GM11168 (cell line): ENCODE data around the gene DCC.

Experiments
- in situ Hi-C: fragments of 300-500 bp; cut with MboI; formaldehyde crosslinking; loops from one replicate; pipeline ENCODE4 v1.12.0; 2022; ENCODE audit warnings: low sequenced_read_pairs; ENCODE audit not compliant: unreplicated experiment

The DCC gene

DNA sequence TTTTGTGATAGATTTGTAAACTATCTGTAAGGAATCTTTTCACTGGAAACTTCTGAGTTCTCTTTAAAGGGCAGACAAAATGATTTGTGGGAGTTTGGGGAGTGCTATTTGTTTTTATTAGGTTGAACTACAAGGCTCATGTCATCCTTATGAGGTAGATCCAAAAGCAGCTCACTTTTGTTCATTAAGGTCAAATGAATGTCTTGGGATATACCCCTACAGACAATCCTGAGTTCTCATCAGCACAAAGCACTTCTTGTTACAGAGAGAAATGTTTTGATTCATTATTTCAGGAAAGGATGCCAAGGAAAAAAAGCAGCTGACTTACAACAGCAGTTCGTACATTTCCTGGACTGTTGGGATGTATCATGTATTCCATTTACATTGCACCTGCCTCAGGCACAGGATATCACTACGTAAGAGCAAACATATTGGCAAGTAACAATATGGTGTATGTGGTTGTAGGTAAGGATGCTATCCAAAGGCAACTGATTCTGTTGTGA, 68.9 kb downstream of the DCC start:
- in situ Hi-C loops = no loop called here

DNA sequence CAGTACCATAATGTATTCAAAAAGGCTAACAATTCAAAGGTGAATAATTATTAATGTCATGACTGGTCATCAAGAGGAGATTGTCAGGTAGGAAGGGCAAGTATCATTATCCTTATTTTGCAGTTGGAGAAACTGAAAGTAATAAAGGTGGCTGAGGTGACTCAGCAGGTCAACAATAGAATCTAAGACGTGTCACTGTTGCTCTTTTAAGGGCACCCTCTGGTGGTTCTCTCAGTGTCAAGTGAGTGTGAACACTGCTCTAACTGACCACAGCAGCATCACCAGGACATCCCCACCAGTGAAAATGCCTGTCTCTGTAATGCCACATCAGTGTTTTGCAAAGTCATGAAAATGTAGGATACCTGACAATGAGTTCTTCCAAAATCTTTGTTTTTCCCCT, 69.7 kb downstream of the DCC start:
- in situ Hi-C loops = no loop called here

DNA sequence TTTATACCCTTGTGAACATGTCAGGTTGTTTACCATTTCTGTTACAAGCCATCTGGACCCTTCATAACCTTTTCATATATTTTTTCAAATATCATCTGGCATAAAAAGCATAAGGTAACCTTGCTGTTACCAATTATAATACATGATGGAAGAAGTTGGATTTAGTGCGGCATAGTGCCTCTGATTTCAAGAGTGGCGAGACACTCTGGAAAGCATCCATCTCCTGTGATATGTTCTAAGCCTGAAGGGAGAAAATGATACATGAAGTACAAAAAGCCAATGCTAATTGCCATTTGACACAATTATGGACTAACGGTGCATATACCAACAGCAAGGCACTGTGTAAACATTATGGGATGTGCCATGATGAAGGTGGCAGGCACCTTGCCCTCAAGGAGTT, 75.1 kb downstream of the DCC start:
- in situ Hi-C loops = no loop called here

DNA sequence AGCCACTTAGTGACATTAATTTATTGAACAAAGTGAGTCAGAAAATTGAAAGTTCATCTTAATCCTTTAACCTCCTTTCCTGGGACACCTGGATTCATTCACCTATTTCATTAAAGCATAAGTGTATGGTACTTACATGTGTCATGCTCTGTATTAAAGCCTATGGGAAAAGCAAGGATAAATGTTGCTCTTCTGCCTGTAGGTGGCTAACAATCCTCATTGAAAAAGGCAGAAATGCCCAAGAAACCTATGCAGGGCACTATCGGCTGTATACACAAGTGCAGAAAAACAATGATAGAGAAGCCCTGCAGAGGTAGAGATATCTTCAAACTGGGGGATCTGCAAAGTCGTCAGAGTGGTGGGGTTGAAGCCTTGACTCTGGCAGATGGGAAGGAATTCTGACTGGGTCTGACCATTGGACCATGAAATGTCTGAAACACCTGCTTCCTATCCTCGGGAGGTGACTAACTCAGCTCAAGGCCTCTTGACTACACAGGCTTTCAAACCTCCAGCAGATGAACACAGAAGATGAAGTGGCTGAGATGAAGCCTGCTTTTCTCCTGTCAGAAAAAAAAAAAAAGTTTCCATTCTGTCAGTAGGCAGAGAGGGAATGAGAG, 83.1 kb downstream of the DCC start:
- in situ Hi-C loops = no loop called here

DNA sequence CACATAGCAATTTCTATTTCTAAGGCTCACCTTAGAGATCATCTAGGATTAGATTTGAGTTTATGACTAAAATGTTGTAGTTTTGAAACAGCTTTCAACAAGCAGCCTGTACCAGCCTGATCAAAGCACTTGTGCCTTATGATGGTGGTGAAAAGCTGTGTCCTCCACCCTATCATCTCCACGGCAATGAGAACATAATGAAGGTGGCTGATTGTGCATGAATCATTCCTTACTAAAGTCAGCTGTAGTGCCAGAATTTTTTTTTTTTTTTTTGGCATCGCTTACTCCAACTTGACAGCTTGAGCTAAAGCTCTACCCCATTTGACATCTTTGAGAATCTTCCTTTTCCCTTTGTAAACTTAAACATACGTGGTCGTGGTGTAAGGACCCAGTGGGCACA, 86.0 kb downstream of the DCC start:
- in situ Hi-C loops = no loop called here

DNA sequence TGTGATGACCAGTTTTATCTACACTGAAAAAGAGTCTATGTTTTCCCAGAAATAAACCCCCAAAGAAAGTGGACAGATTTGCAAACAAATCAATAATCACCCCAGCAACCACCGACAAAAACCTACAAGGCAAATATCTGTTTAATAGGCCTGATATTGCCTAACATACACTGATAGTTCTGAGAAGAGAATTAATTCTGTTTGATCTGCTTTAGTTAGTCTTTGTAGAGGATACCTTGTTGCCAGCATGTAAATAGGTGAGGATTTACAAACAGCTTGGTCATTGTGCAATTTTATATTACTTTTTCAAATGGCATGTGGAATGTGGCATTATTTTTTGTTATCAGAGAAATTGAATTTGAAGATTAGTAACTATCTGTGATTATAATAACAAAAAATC, 86.5 kb downstream of the DCC start:
- in situ Hi-C loops = no loop called here

DNA sequence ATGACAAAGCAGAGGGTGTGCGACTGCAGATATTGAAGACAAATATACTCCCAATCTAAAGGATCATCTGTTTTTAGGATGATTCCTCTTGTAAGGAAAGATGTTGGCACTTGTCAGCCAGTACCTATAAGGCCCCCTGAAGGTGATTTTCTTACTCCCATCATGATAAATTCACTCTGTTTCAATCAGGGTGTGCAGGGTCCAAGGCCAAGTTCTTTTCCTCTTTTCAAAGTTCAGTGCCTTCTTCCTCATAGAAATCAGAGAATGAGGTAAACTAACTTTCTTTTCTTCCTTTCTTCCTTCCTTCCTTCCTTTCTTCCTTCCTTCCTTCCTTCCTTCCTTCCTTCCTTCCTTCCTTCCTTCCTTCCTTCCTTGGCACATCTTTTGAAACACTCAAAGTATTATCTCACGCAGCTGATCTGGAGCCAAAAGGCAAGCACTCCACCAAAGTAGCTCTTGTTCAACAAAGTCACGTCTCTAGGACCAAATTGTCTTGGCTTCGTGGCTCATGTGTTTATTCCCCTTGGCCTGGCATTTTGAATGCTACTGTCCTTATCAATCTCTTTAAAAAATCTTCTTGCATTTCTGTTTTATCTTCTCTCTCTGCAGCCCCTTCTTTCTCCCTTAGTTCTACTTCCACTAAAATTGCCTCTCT, 87.7 kb downstream of the DCC start:
- in situ Hi-C loops = no loop called here

DNA sequence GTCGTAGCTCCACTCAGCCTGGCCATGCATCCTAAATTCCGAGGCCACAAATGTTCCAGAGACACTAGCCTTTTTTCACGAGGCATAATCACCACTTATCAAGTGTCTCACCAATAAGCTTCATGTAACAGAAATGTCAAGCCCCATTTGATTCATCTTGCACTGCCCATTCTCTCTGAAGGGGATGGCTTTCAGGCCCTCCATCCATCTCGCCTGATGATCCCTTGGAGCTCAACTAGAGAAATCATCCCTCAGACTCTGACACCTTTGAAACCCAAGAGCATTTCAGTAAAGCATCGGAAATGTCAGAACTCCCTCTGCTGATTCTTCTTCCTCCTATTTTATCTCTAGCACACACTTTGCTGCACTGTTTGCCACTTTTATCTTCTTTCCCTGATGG, 91.7 kb downstream of the DCC start:
- in situ Hi-C loops = no loop called here

DNA sequence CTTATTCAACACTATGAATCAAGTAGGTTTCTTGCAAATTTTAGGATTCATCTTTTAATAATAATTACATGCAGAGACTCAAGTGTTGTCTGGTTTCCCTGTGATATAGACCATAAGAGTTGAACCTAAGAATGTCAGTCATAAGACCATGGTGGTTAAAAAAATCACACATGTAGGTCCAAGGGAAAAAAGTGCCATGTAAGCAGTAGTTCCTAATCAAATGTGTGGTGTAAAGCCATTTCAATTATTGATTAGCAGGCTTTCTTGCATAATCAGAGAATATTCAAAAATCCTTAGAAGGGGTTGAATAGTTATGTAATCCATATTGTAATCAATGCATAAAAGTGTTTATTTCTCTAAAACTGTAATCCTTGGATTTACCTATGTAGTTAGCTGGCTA, 93.8 kb downstream of the DCC start:
- in situ Hi-C loops = no loop called here

DNA sequence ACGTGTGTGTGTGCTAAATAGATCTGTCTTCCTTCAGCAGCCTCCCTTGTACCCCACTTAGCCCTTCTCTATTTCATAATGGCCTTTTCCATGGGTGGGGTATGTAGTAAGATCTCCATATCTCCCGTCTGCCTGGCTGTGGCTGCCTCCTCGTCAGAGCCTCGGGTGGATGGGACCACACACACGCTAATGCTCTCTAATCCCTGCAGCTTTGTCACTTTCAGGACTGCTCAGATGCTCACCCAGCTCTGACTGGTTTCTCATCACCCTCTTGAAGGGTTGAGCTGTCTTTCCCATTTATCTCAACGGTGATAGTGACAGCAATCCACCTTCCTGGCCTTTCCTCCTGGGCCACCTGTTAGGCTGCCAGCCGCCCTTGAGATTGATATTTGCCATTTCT, 95.3 kb downstream of the DCC start:
- in situ Hi-C loops = no loop called here

DNA sequence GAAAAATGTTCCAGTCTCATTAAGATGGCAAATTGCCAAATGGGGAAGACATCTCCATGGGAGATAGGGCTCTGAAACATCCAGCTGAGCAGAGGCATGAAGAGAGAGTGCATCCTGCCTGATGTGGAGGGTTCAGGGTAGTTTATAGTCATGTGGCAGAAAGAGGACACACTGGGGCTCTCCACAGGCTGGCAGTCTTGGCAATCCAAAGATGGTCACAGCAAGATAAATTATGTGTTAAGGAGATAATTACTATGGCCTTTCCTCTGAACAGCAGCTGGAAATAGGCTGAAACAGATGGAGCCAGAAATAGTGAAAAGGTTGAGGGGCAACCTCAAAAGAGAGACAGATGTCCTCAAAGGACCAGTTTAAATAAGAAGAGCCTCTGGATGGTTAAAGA, 97.2 kb downstream of the DCC start:
- in situ Hi-C loops = no loop called here

DNA sequence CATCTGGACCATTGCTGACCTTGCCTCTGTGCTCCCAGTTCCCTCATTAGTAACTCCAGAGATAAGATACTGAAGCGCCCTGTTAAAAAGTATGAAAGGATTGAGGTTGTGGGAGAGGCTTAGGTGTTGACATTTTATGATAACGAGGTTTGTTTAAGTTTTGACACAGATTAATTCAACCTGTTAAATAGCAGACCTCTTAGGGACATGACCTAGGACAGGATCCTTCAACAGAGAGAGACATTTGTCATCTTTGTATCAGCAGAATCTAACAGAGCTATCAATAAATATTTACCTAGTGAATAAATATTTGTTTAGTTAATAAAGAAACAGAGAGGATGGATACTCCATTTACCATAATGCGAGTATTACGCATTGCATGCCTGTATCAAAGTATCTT, 99.5 kb downstream of the DCC start:
- in situ Hi-C loops = no loop called here

DNA sequence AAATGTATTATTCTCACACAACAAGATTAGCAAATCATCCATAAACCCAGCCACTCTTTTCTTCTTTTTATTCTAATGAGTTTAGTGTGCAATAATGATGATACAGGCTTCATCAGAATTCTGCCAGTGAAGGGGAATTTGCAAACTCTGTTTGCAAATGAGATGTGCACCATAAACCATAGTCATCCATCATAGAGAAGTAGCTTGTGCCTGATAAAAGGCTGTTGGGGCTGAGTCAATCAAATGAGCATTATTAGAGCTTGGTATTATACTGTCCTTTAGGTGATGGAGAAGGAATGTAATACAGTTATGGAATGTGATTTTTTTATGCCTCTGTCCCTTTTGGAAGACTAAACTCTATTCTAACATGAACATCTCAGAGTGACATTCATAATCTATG, 101.8 kb downstream of the DCC start:
- in situ Hi-C loops = no loop called here

DNA sequence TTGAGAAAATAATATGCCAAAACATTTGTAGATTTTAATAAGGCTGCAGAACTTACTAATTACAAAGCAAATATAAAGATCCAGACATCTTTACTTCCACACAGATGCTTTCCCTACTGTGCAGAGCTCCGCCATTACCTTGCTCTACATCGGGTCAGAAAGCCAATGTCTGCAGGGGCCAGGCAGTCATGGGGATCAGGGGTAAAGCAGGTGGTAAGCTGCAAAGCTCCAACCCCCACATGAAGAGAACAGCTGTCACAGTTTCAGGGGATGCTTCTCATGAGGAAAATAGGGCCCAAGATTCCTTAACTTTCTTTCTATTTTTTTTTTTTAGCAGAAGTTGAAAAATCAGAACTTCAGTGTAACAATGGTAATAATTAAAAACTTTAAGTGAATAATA, 102.7 kb downstream of the DCC start:
- in situ Hi-C loops = no loop called here

DNA sequence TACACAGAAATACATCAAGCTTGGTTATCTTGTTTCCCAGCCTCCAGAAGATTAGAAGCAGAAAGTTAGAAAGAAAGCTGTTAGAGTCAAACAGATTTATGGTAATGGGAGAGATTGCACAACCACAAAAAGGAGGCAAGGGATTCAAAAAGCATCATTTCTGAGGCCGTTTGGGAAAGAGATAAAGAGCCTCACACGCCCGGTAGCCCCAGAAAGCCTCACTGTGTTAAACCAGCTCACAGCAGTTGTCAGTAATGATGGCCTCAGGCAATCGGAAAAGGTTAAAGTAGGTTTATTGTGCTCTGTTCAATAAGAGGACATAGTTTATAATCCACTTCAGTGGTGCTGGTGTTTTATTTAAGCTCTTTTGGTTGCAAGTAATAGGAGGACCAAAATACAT, 111.3 kb downstream of the DCC start:
- in situ Hi-C loops = no loop called here

DNA sequence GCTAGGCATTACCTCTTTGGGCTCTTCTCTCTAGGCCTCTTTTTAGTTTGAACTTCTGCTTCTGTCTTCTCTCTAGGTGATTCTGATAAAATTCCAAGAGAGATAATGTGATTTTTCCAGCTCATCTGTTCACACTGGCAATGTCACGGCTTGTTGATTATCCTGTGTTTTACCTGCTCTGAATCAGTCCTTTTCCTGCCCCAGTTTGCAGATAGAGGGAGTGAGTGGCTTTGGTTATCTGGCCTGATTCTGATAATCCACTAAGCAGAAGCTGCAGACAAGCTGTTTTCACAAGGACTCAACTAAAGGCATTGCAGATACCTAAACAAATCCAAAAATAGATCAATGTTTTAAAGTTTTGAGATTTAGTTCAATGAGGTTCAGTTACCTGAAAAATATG, 111.9 kb downstream of the DCC start:
- in situ Hi-C loops = no loop called here

DNA sequence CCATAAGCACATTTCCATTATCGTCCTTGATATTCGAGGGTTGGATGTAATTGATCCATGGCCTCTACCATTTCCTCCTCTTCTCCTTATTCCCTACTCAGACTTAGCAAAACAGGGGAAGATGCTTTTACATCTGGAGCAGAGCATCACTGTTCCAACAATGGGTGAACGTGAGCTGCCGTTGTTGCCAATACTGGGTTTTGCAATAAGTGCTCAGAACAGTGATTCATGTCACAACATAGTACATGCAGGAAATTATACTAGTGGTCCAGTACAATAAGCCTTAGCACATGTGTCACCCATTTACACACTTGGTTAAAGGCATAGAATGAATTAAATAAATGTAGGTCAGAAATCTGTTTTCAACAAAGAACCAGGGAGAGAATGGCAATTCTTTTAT, 112.4 kb downstream of the DCC start:
- in situ Hi-C loops = no loop called here

DNA sequence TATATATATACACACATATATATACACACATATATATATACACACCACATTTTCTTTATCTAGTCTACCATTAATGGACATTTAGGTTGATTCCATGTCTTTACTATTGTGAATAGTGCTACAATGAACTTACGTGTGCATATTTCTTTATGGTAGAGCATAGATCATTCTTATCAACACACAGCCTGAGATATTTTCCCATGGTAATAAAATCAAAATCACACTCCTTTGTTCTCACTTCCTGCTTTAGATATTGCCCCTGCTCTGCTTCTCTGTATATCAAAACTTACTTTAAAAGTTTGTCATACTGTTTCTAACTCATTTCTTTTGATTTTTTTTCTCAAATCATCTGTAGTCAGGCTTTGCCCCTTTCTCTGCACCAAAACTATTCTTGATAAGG, 119.9 kb downstream of the DCC start:
- in situ Hi-C loops = no loop called here

DNA sequence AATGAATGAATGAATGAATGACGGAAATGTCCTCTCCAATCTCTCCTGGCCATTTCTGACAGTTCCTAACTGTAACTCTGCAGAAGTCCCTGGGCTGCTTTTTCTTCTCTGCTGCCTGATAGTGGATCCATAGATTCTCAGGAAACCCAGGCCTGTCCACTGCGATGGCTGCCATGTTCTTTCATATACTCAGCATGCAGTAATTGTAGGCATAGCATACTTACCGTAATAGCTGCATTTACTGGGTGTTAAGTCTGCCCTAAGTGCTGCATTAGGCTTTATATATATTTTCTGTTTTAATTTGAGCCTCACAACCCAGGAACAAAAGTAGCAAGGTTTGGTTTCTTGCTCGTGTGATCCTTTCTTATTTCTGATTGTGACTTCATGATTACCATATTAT, 122.9 kb downstream of the DCC start:
- in situ Hi-C loops = no loop called here

DNA sequence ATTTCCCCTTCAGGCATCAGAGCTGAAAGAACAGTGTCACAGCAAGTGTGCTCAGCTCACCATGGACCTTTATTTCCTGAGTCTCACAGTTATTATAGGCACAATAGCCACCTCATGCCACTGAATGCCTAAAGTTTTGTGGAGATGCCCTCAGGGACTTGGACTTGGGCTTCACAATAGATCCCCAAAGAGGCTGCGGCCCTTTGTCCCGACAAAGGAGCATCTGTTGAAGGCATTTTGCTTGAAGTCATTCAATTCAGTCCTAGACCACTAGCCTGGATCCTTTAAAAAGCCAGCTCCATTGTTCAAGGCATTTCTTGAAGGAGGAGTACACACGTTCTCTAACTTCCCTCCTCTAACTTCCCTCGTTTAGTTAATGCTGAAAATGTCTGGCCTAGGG, 125.4 kb downstream of the DCC start:
- in situ Hi-C loops = no loop called here

DNA sequence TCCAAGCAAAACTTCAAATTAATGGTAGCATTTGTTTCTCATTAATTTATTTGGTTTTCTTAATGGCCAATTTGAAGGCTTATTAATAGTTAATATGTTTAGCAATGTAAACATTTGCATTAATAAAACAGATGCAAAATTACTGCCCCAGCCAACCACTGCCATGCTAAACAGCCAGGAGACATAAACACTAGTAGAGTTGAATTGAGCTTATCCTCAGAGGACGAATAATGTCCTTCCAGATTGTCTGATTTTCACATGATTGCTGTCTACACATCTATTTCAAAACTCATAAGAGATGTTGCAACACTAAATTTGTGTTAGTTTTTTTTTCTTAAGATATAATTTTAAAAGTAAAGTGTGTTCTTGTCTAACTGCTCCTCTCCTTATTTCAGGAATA, 128.5 kb downstream of the DCC start:
- in situ Hi-C loops = no loop called here

DNA sequence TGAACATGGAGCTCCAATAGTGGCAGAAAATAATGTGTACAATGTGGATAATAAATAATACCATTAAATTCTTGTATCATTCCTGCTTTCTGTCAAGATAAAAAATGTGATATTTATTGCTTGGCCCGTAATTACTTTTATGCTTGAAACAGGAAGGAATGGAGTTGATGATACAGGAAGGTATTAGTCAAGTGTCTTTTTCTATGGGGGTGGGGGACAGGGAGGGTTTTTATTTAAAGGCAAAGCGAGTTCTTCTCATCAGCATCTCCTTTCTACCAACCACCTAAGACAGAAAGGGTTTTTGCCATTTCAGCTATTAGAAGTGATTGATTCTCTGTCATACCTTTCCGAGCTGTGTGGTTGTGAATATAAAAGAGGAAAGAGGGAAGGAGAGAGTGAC, 135.3 kb downstream of the DCC start:
- in situ Hi-C loops = no loop called here
